Measurements from ENCODE around the gene AGXT.

The AGXT gene

DNA sequence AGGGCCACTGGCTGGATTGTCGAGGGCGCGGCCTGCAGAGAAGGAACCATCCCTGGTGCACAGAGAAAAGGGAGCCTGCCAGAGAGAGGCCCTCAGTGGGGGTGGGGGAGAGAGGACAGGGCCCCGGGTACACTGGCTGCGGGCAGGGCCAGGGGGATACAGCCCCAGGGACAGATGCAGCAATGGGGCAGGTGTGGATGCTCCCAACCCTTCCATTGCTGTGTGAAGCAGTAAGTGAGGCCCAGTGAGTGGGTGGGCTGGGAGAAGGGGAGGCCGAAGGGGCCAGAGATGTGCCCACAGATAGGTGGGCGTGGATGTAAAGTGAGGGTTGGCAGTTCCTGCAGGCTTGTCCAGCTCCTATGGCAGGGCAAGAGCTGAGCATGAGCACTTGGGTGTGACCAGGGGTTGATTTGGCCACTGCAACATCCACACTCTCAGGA, 7.4 kb downstream of the AGXT start:
- Histone ChIP-seq H3K36me3 (ENCODE audit: control insufficient read depth in 4 of 4, insufficient read depth in 4 of 4, low read length in 3 of 4) (no peaks in the 10 kb centered on the region), H3K27ac (ENCODE audit: insufficient read depth in 1 of 2, low read depth in 1 of 2, low read length in 2 of 2, poor library complexity in 1 of 2, severe bottlenecking in 2 of 2) (no peak overlapping the region), H3K4me1 (ENCODE audit: control extremely low read depth in 1 of 4, control insufficient read depth in 4 of 4, insufficient read depth in 4 of 4, low read length in 3 of 4) (no peaks in the 10 kb centered on the region), H3K27me3 (replicated peaks in 2 of 5; ENCODE audit: control insufficient read depth in 4 of 5, insufficient read depth in 5 of 5, low read length in 4 of 5) (no peaks in the 10 kb centered on the region), H3K4me3 (ENCODE audit: control insufficient read depth in 1 of 7, extremely low read depth in 1 of 7, insufficient read depth in 4 of 7, low read depth in 2 of 7, low read length in 6 of 7) (no peak overlapping the region), H3K9me3 (ENCODE audit: control extremely low read depth in 1 of 5, control insufficient read depth in 4 of 5, insufficient read depth in 2 of 5, low read depth in 1 of 5, low read length in 4 of 5) (no peaks in the 10 kb centered on the region)
- POLR2A ChIA-PET = no interaction called here
- WGBS (ENCODE audit: insufficient coverage) = 71% methylated on average over 4 of the region's 7 CpGs
- CTCF ChIA-PET = no interaction called here
- no peak for DNase-seq

- ChIA-PET CTCF (no interaction called here), POLR2A (interaction anchor here (1.0 kb wide), 1 partner anchor 43 kb away, joined by 4 read pairs; no protein-coding TSS in a partner anchor)
- Histone ChIP-seq H3K36me3 (ENCODE audit: control insufficient read depth in 4 of 4, insufficient read depth in 4 of 4, low read length in 3 of 4) (no peaks in the 10 kb centered on the region), H3K9me3 (ENCODE audit: control extremely low read depth in 1 of 5, control insufficient read depth in 4 of 5, insufficient read depth in 2 of 5, low read depth in 1 of 5, low read length in 4 of 5) (no peaks in the 10 kb centered on the region), H3K4me3 (ENCODE audit: control insufficient read depth in 1 of 7, extremely low read depth in 1 of 7, insufficient read depth in 4 of 7, low read depth in 2 of 7, low read length in 6 of 7) (no peak overlapping the region), H3K4me1 (ENCODE audit: control extremely low read depth in 1 of 4, control insufficient read depth in 4 of 4, insufficient read depth in 4 of 4, low read length in 3 of 4) (no peaks in the 10 kb centered on the region), H3K27ac (ENCODE audit: insufficient read depth in 1 of 2, low read depth in 1 of 2, low read length in 2 of 2, poor library complexity in 1 of 2, severe bottlenecking in 2 of 2) (no peak overlapping the region), H3K27me3 (replicated peaks in 2 of 5; ENCODE audit: control insufficient read depth in 4 of 5, insufficient read depth in 5 of 5, low read length in 4 of 5) (no peaks in the 10 kb centered on the region)
- 88% methylated on average over 10 of the region's 18 CpGs for WGBS (ENCODE audit: insufficient coverage)
- no peak for DNase-seq
Observed at GRCh38 chr2:240876475-240877251, 8.0 kb downstream of the AGXT start.

DNA sequence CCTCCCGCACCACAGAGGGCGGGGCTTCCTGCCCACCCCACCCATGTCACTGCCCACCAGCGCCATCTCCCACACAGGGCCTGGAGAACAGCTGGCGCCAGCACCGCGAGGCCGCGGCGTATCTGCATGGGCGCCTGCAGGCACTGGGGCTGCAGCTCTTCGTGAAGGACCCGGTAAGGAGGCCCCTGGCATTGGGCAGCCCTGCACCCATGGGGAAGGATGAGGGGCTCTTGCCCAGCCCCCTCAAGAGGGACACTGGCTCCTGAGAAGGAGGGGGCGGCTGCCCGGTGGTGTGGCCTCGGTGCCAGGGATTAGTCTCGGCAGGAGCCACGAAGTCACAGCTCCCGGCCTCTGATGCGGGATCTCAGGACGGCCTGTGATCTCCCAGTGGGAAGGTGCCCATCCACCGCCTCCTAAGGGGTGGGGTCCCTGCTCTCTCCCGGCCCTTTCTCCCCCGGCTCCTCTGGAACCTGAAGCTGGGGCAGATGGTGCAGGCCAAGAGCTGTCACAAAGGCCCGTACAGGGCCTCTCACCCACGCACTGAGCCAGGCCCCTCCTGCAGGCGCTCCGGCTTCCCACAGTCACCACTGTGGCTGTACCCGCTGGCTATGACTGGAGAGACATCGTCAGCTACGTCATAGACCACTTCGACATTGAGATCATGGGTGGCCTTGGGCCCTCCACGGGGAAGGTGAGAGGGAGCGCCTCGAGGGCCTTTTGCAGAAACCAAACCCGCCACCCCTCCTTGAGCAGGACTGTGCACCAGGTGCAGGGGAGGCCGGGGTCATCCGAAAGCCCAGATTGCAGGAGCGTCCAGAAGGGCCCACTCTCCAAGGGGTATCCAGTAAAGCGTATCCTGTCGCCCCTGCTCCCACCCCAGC, 9.1 kb downstream of the AGXT start:
- CTCF ChIA-PET = no interaction called here

DNA sequence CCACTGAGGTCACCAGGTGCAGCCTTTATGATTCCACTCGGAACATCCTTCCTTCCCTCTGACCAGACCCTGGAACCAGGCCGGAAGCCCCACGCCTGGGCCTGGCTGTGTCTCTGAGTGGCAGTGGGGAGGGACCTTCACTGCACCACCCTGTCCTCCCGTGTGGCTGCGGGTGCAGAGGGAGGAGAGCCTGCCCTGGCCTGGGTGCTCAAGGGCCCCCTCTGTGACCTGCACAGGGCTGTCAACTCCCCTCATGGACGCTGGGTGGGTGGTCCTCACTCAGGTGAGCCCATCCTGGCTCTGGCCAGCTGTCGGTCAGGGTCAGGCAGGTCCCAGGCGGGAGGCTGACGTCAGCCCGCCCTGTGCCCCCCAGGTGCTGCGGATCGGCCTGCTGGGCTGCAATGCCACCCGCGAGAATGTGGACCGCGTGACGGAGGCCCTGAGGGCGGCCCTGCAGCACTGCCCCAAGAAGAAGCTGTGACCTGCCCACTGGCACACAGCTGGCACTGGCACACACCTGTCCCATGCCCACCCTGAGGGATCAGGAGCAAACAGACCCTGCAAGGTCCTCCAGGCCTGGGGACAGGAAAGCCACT, 9.8 kb downstream of the AGXT start:
- Histone ChIP-seq H3K27ac (ENCODE audit: insufficient read depth in 1 of 2, low read depth in 1 of 2, low read length in 2 of 2, poor library complexity in 1 of 2, severe bottlenecking in 2 of 2) (no peak overlapping the region), H3K4me3 (ENCODE audit: control insufficient read depth in 1 of 7, extremely low read depth in 1 of 7, insufficient read depth in 4 of 7, low read depth in 2 of 7, low read length in 6 of 7) (no peak overlapping the region), H3K27me3 (replicated peaks in 2 of 5; ENCODE audit: control insufficient read depth in 4 of 5, insufficient read depth in 5 of 5, low read length in 4 of 5) (no peaks in the 10 kb centered on the region), H3K9me3 (ENCODE audit: control extremely low read depth in 1 of 5, control insufficient read depth in 4 of 5, insufficient read depth in 2 of 5, low read depth in 1 of 5, low read length in 4 of 5) (no peaks in the 10 kb centered on the region), H3K36me3 (ENCODE audit: control insufficient read depth in 4 of 4, insufficient read depth in 4 of 4, low read length in 3 of 4) (no peaks in the 10 kb centered on the region), H3K4me1 (ENCODE audit: control extremely low read depth in 1 of 4, control insufficient read depth in 4 of 4, insufficient read depth in 4 of 4, low read length in 3 of 4) (no peaks in the 10 kb centered on the region)
- 100% methylated on average over 10 of the region's 18 CpGs for WGBS (ENCODE audit: insufficient coverage)
- ChIA-PET CTCF (no interaction called here), POLR2A (no interaction called here)
- DNase-seq = no peak

More for the DNA sequence above, 9.1 kb downstream of the AGXT start:
- H3K36me3 ChIP-seq (ENCODE audit: control insufficient read depth in 4 of 4, insufficient read depth in 4 of 4, low read length in 3 of 4) = no peaks in the 10 kb centered on the region
- no peaks in the 10 kb centered on the region for H3K9me3 ChIP-seq (ENCODE audit: control extremely low read depth in 1 of 5, control insufficient read depth in 4 of 5, insufficient read depth in 2 of 5, low read depth in 1 of 5, low read length in 4 of 5)
- H3K4me3 ChIP-seq (ENCODE audit: control insufficient read depth in 1 of 7, extremely low read depth in 1 of 7, insufficient read depth in 4 of 7, low read depth in 2 of 7, low read length in 6 of 7) = no peak overlapping the region
- 97% methylated on average over 38 of the region's 40 CpGs for WGBS (ENCODE audit: insufficient coverage)
- no peaks in the 10 kb centered on the region for H3K4me1 ChIP-seq (ENCODE audit: control extremely low read depth in 1 of 4, control insufficient read depth in 4 of 4, insufficient read depth in 4 of 4, low read length in 3 of 4)
- no peaks in the 10 kb centered on the region for H3K27me3 ChIP-seq (replicated peaks in 2 of 5; ENCODE audit: control insufficient read depth in 4 of 5, insufficient read depth in 5 of 5, low read length in 4 of 5)
- POLR2A ChIA-PET = interaction anchor here (1.0 kb wide), 1 partner anchor 42 kb away, joined by 4 read pairs; no protein-coding TSS in a partner anchor
- peak in 2 of 3 donors; percentile 23 to 41 for DNase-seq
- H3K27ac ChIP-seq (ENCODE audit: insufficient read depth in 1 of 2, low read depth in 1 of 2, low read length in 2 of 2, poor library complexity in 1 of 2, severe bottlenecking in 2 of 2) = no peak overlapping the region

DNA sequence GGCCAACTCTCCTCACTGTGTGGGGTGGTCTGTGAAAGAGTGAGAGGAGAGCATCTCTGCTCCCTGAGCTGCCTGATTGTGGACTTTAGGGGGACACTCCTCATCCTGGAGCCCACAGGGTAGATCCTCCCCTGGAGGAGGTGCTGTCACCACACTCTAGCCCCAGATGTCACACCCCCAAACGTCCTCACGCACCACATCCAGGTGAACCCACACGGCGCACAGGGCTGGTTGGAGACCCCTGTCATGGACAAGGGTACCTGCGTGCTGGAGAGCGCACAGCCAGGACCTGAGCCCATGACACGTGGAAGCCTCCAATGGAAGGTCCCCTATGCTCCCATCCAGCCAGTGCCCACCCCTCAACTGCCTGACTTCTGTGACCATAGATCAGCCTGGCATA, 10.5 kb downstream of the AGXT start:
- CTCF ChIA-PET = no interaction called here
- H3K27me3 ChIP-seq (replicated peaks in 2 of 5; ENCODE audit: control insufficient read depth in 4 of 5, insufficient read depth in 5 of 5, low read length in 4 of 5) = no peaks in the 10 kb centered on the region
- 90% methylated on average over 7 of the region's 7 CpGs for WGBS (ENCODE audit: insufficient coverage)

GRCh38 chr2:240881913-240882312, 13.3 kb downstream of the AGXT start:
- Histone ChIP-seq H3K4me3 (ENCODE audit: control insufficient read depth in 1 of 7, extremely low read depth in 1 of 7, insufficient read depth in 4 of 7, low read depth in 2 of 7, low read length in 6 of 7) (no peak overlapping the region), H3K9me3 (ENCODE audit: control extremely low read depth in 1 of 5, control insufficient read depth in 4 of 5, insufficient read depth in 2 of 5, low read depth in 1 of 5, low read length in 4 of 5) (no peaks in the 10 kb centered on the region), H3K36me3 (ENCODE audit: control insufficient read depth in 4 of 4, insufficient read depth in 4 of 4, low read length in 3 of 4) (no peaks in the 10 kb centered on the region), H3K27me3 (replicated peaks in 2 of 5; ENCODE audit: control insufficient read depth in 4 of 5, insufficient read depth in 5 of 5, low read length in 4 of 5) (no peaks in the 10 kb centered on the region), H3K27ac (ENCODE audit: insufficient read depth in 1 of 2, low read depth in 1 of 2, low read length in 2 of 2, poor library complexity in 1 of 2, severe bottlenecking in 2 of 2) (no peak overlapping the region), H3K4me1 (ENCODE audit: control extremely low read depth in 1 of 4, control insufficient read depth in 4 of 4, insufficient read depth in 4 of 4, low read length in 3 of 4) (peaks cover 0 to 17% (median 10%) of the 10 kb centered on the region in 4 experiments)
- no peak for DNase-seq
- ChIA-PET CTCF (interaction anchor here (1.3 kb wide), 2 partner anchors 10 to 16 kb away, joined by 3 to 4 read pairs; no protein-coding TSS in a partner anchor), POLR2A (no interaction called here)
- WGBS (ENCODE audit: insufficient coverage) = 74% methylated on average over 6 of the region's 6 CpGs

More for the DNA sequence above, 10.5 kb downstream of the AGXT start:
- no peaks in the 10 kb centered on the region for H3K4me1 ChIP-seq (ENCODE audit: control extremely low read depth in 1 of 4, control insufficient read depth in 4 of 4, insufficient read depth in 4 of 4, low read length in 3 of 4)
- H3K27ac ChIP-seq (ENCODE audit: insufficient read depth in 1 of 2, low read depth in 1 of 2, low read length in 2 of 2, poor library complexity in 1 of 2, severe bottlenecking in 2 of 2) = no peak overlapping the region
- H3K4me3 ChIP-seq (ENCODE audit: control insufficient read depth in 1 of 7, extremely low read depth in 1 of 7, insufficient read depth in 4 of 7, low read depth in 2 of 7, low read length in 6 of 7) = no peak overlapping the region
- no peaks in the 10 kb centered on the region for H3K36me3 ChIP-seq (ENCODE audit: control insufficient read depth in 4 of 4, insufficient read depth in 4 of 4, low read length in 3 of 4)
- DNase-seq = no peak
- no peaks in the 10 kb centered on the region for H3K9me3 ChIP-seq (ENCODE audit: control extremely low read depth in 1 of 5, control insufficient read depth in 4 of 5, insufficient read depth in 2 of 5, low read depth in 1 of 5, low read length in 4 of 5)
- POLR2A ChIA-PET = no interaction called here
